Activated CD8-positive, alpha-beta T cell treated with anti-CD3 and anti-CD28 coated beads, Interleukin-2, amount 10 ng/mL, durations not matched to agents 7 days and 5 days (primary cell): Measurements from ENCODE around the gene AKIRIN2. TPM values are rescaled to one million over a fixed set of nuclear protein-coding genes. Genes with fewer than 3 reads are reported as not detected.
A peak's percentile ranks its signal among the peaks of the same experiment; 100 is the strongest.

Experiments
- ATAC-seq: fragments of 150-1000 bp; cut with Tn5 transposase; one replicate; pipeline ENCODE4 v1.10.0; 2021; ENCODE audit warnings: moderate library complexity
- CTCF ChIA-PET: fragments of 350-600 bp; sonication (Branson Sonifier 250); formaldehyde crosslinking; loops from one replicate; lab custom pipeline; 2021; ENCODE audit warnings: antibody characterized with exemption; lab: Charles Lee
- POLR2A ChIA-PET: fragments of 350-600 bp; sonication (Branson Sonifier 250); formaldehyde crosslinking; loops from one replicate; lab custom pipeline; 2021; ENCODE audit warnings: antibody characterized with exemption; lab: Charles Lee
- DNase-seq: peaks from one replicate; pipeline ENCODE4 v3.0.0-alpha.2; 2020
- H3K27ac Mint-ChIP-seq: one replicate; pipeline ENCODE4 v1.8.0; 2021; ENCODE audit warnings: mild to moderate bottlenecking, mixed read lengths
- H3K27me3 Mint-ChIP-seq: one replicate; pipeline ENCODE4 v1.8.0; 2021; ENCODE audit warnings: low read depth, mixed read lengths
- H3K36me3 Mint-ChIP-seq: one replicate; pipeline ENCODE4 v1.8.0; 2021; ENCODE audit warnings: low read depth, mixed read lengths
- H3K4me1 Mint-ChIP-seq: one replicate; pipeline ENCODE4 v1.8.0; 2021; ENCODE audit warnings: low read depth, mixed read lengths
- H3K4me3 Mint-ChIP-seq: one replicate; pipeline ENCODE4 v1.8.0; 2021; ENCODE audit warnings: mild to moderate bottlenecking, mixed read lengths
- H3K9me3 Mint-ChIP-seq: one replicate; pipeline ENCODE4 v1.8.0; 2022; ENCODE audit warnings: mixed read lengths; ENCODE audit not compliant: insufficient read depth
- total RNA-seq, 2 experiments: library from RNA; stranded (reverse); gene quantifications; one replicate each; pipeline ENCODE4 v1.2.3, GENCODE V29; 2021

The AKIRIN2 gene
- total RNA-seq, 2 experiments from 2014 or later: 42.1 to 45.2 TPM

- POLR2A ChIA-PET: no interaction called here
- DNase-seq (no peak), ATAC-seq (no peak)
- Mint-ChIP-seq H3K4me3 (no peak overlapping the region), H3K27ac (no peak overlapping the region), H3K27me3 (no peaks in the 10 kb centered on the region), H3K9me3 (no peaks in the 10 kb centered on the region), H3K36me3 (peaks cover 29% of the 10 kb centered on the region), H3K4me1 (no peaks in the 10 kb centered on the region)
- CTCF ChIA-PET: interaction anchor here (0.9 kb wide), 1 partner anchor 15 kb away, joined by 3 read pairs; no protein-coding TSS in a partner anchor
These were observed 37.0 kb downstream of the AKIRIN2 start for GRCh38 chr6:87664921-87665485.

GRCh38 chr6:87663434-87663833, 38.6 kb downstream of the AKIRIN2 start:
- Mint-ChIP-seq H3K27ac (no peak overlapping the region), H3K9me3 (no peaks in the 10 kb centered on the region), H3K36me3 (peaks cover 35% of the 10 kb centered on the region), H3K4me1 (no peaks in the 10 kb centered on the region), H3K27me3 (no peaks in the 10 kb centered on the region), H3K4me3 (no peak overlapping the region)
- ATAC-seq: no peak
- ChIA-PET CTCF (interaction anchor here (1.0 kb wide), 1 partner anchor 602 kb away, joined by 3 read pairs; no protein-coding TSS in a partner anchor), POLR2A (no interaction called here)
- DNase-seq: no peak

GRCh38 chr6:87661503-87661902, 40.5 kb downstream of the AKIRIN2 start:
- H3K4me1 Mint-ChIP-seq: peaks cover 12% of the 10 kb centered on the region
- no peaks in the 10 kb centered on the region for H3K27me3 Mint-ChIP-seq
- no peak for DNase-seq
- ATAC-seq: no peak
- CTCF ChIA-PET: no interaction called here
- no peak overlapping the region for H3K4me3 Mint-ChIP-seq
- POLR2A ChIA-PET: no interaction called here
- H3K36me3 Mint-ChIP-seq: peaks cover 38% of the 10 kb centered on the region
- no peak overlapping the region for H3K27ac Mint-ChIP-seq
- H3K9me3 Mint-ChIP-seq: no peaks in the 10 kb centered on the region

GRCh38 chr6:87661016-87661415, 41.0 kb downstream of the AKIRIN2 start:
- no peak for ATAC-seq
- POLR2A ChIA-PET: no interaction called here
- no peak for DNase-seq
- Mint-ChIP-seq H3K27ac (no peak overlapping the region), H3K36me3 (peaks cover 39% of the 10 kb centered on the region), H3K4me1 (peaks cover 14% of the 10 kb centered on the region), H3K27me3 (no peaks in the 10 kb centered on the region), H3K4me3 (no peak overlapping the region), H3K9me3 (no peaks in the 10 kb centered on the region)
- CTCF ChIA-PET: no interaction called here

GRCh38 chr6:87660226-87660911, 41.7 kb downstream of the AKIRIN2 start:
- ChIA-PET POLR2A (interaction anchor here (0.8 kb wide), 1 partner anchor 9 kb away, joined by 3 read pairs; no protein-coding TSS in a partner anchor), CTCF (interaction anchor here (0.8 kb wide), 1 partner anchor 9 kb away, joined by 3 read pairs; no protein-coding TSS in a partner anchor)
- peaks cover 42% of the 10 kb centered on the region for H3K36me3 Mint-ChIP-seq
- no peak overlapping the region for H3K27ac Mint-ChIP-seq
- H3K4me3 Mint-ChIP-seq: no peak overlapping the region
- no peaks in the 10 kb centered on the region for H3K27me3 Mint-ChIP-seq
- peaks cover 14% of the 10 kb centered on the region for H3K4me1 Mint-ChIP-seq
- ATAC-seq (no peak), DNase-seq (no peak)
- H3K9me3 Mint-ChIP-seq: no peaks in the 10 kb centered on the region

GRCh38 chr6:87658516-87658915, 43.5 kb downstream of the AKIRIN2 start:
- ATAC-seq: no peak
- ChIA-PET CTCF (interaction anchor here (2.1 kb wide), 1 partner anchor 11 kb away, joined by 6 read pairs; no protein-coding TSS in a partner anchor), POLR2A (no interaction called here)
- H3K27me3 Mint-ChIP-seq: no peaks in the 10 kb centered on the region
- no peak overlapping the region for H3K27ac Mint-ChIP-seq
- peaks cover 52% of the 10 kb centered on the region for H3K36me3 Mint-ChIP-seq
- H3K4me3 Mint-ChIP-seq: no peak overlapping the region
- DNase-seq: no peak
- H3K4me1 Mint-ChIP-seq: peaks cover 16% of the 10 kb centered on the region
- H3K9me3 Mint-ChIP-seq: no peaks in the 10 kb centered on the region

GRCh38 chr6:87656857-87657256, 45.2 kb downstream of the AKIRIN2 start:
- ChIA-PET POLR2A (interaction anchor here (0.7 to 1.5 kb wide), 5 partner anchors 9 to 100 kb away, joined by 3 to 7 read pairs (median 5); partner anchors contain the start of genes AKIRIN2, ORC3 and RARS2), CTCF (interaction anchor here (1.0 to 2.1 kb wide), 4 partner anchors 9 to 42 kb away, joined by 3 to 6 read pairs (median 4); no protein-coding TSS in a partner anchor)
- Mint-ChIP-seq H3K27ac (peak overlapping the region; percentile 41), H3K27me3 (no peaks in the 10 kb centered on the region), H3K36me3 (peaks cover 53% of the 10 kb centered on the region), H3K9me3 (no peaks in the 10 kb centered on the region), H3K4me3 (no peak overlapping the region), H3K4me1 (peaks cover 21% of the 10 kb centered on the region)
- no peak for DNase-seq
- ATAC-seq: peak; percentile 58

GRCh38 chr6:87655824-87656223, 46.2 kb downstream of the AKIRIN2 start:
- no peak for ATAC-seq
- Mint-ChIP-seq H3K9me3 (no peaks in the 10 kb centered on the region), H3K4me1 (peaks cover 21% of the 10 kb centered on the region), H3K36me3 (peaks cover 51% of the 10 kb centered on the region), H3K27me3 (no peaks in the 10 kb centered on the region), H3K4me3 (no peak overlapping the region), H3K27ac (no peak overlapping the region)
- DNase-seq: no peak
- CTCF ChIA-PET: interaction anchor here (1.4 kb wide), 1 partner anchor 10 kb away, joined by 3 read pairs; no protein-coding TSS in a partner anchor
- POLR2A ChIA-PET: interaction anchor here (0.6 kb wide), 1 partner anchor 37 kb away, joined by 3 read pairs; no protein-coding TSS in a partner anchor

GRCh38 chr6:87654875-87655454, 47.1 kb downstream of the AKIRIN2 start:
- Mint-ChIP-seq H3K27me3 (no peaks in the 10 kb centered on the region), H3K9me3 (no peaks in the 10 kb centered on the region), H3K4me1 (peaks cover 21% of the 10 kb centered on the region), H3K36me3 (peaks cover 49% of the 10 kb centered on the region), H3K27ac (no peak overlapping the region), H3K4me3 (no peak overlapping the region)
- POLR2A ChIA-PET: interaction anchor here (3.0 kb wide), 1 partner anchor 47 kb away, joined by 9 read pairs; the partner anchor contains the start of gene AKIRIN2
- CTCF ChIA-PET: interaction anchor here (0.6 to 1.4 kb wide), 5 partner anchors 45 to 481 kb away, joined by 3 to 4 read pairs (median 3); partner anchors contain the start of gene AKIRIN2
- ATAC-seq: no peak
- no peak for DNase-seq

GRCh38 chr6:87654122-87654521, 47.9 kb downstream of the AKIRIN2 start:
- ATAC-seq (no peak), DNase-seq (no peak)
- H3K27me3 Mint-ChIP-seq: no peaks in the 10 kb centered on the region
- H3K27ac Mint-ChIP-seq: no peak overlapping the region
- peaks cover 21% of the 10 kb centered on the region for H3K4me1 Mint-ChIP-seq
- H3K4me3 Mint-ChIP-seq: no peak overlapping the region
- ChIA-PET CTCF (interaction anchor here (1.4 kb wide), 1 partner anchor 48 kb away, joined by 3 read pairs; the partner anchor contains the start of gene AKIRIN2), POLR2A (interaction anchor here (0.7 to 3.0 kb wide), 2 partner anchors 48 to 65 kb away, joined by 3 to 9 read pairs; partner anchors contain the start of genes AKIRIN2, ORC3 and RARS2)
- H3K9me3 Mint-ChIP-seq: no peaks in the 10 kb centered on the region
- peaks cover 44% of the 10 kb centered on the region for H3K36me3 Mint-ChIP-seq
